Transverse colon (tissue), 4 donors: ENCODE results near the gene SEPTIN5.

ENCODE experiments used
- CTCF ChIP-seq, 5 experiments: fragments of 200-600 bp in 3 of 5; fragments of 450-650 bp in 2 of 5; sonication (generic) in 3 of 5; IDR thresholded peaks; 1 replicate in 2 of 5; 2 replicates in 3 of 5; pipeline ENCODE4 v1.5.1; 2016 to 2017; ENCODE audit warnings: antibody characterized with exemption in 5 of 5, inconsistent platforms in 3 of 5, mild to moderate bottlenecking in 2 of 5, moderate library complexity in 1 of 5
- EP300 ChIP-seq: sonication (generic); formaldehyde crosslinking; IDR thresholded peaks from one replicate; pipeline ENCODE4 v1.6.1; 2017; ENCODE audit warnings: antibody characterized with exemption, low read depth
- POLR2A ChIP-seq: fragments of 450-650 bp; IDR thresholded peaks from one replicate; pipeline ENCODE4 v1.6.1; 2016; ENCODE audit warnings: antibody characterized with exemption, mild to moderate bottlenecking, moderate library complexity
- POLR2AphosphoS5 ChIP-seq, 3 donors: sonication (generic); formaldehyde crosslinking; IDR thresholded peaks; one replicate each; pipeline ENCODE4 v1.6.1; 2016; ENCODE audit warnings: antibody characterized with exemption in 3 of 3

- TF ChIP-seq CTCF (IDR thresholded peaks at IDR 0.05) (no peak), POLR2AphosphoS5 (IDR thresholded peaks at IDR 0.05) (no peak), POLR2A (no peak), EP300 (no peak)
Measured at GRCh38 chr22:19721330-19722177, 7.3 kb downstream of the SEPTIN5 start.
